PC-3 (cell line): ENCODE data around the gene CEP128. TPM values are rescaled to one million over a fixed set of nuclear protein-coding genes. Genes with fewer than 3 reads are reported as not detected.

Source experiments
- ATAC-seq: fragments of 200-7000 bp; cut with Tn5 transposase; 2 replicates; pipeline ENCODE4 v1.9.1; 2020; ENCODE audit warnings: mild to moderate bottlenecking, moderate library complexity
- BruUV-seq: library from RNA; stranded (reverse); fragments of 400-500 nt; replicated peaks from 2 replicates; lab custom pipeline; 2021; lab: Mats Ljungman, UMichigan
- CTCF ChIA-PET: fragments of 300-600 bp; sonication (Branson Sonifier 250); formaldehyde crosslinking; loops from one replicate; lab custom pipeline; 2022; ENCODE audit warnings: antibody characterized with exemption; lab: Charles Lee
- POLR2A ChIA-PET: fragments of 300-600 bp; sonication (Branson Sonifier 250); formaldehyde crosslinking; loops from one replicate; lab custom pipeline; 2022; ENCODE audit warnings: antibody characterized with exemption; ENCODE audit not compliant: unreplicated experiment; lab: Charles Lee
- DNase-seq: peaks from one replicate; pipeline ENCODE4 v3.0.0-alpha.2; 2015
- H2AFZ ChIP-seq: fragments of 300-600 bp; sonication (generic); 2 replicates; pipeline ENCODE4 v1.6.0; 2016; ENCODE audit warnings: antibody characterized with exemption, low read length
- H3F3A ChIP-seq: fragments of 300-600 bp; sonication (generic); one replicate; pipeline ENCODE4 v1.6.0; 2017; ENCODE audit warnings: antibody characterized with exemption, low read length, control low read depth, mild to moderate bottlenecking; ENCODE audit not compliant: unreplicated experiment
- H3K27ac ChIP-seq: fragments of 300-600 bp; sonication (generic); 2 replicates; pipeline ENCODE4 v1.5.1; 2016; ENCODE audit warnings: mild to moderate bottlenecking, low read length
- H3K27me3 ChIP-seq: fragments of 300-600 bp; sonication (generic); 2 replicates; pipeline ENCODE4 v1.6.1; 2016; ENCODE audit warnings: low read length, mixed read lengths
- H3K36me3 ChIP-seq: fragments of 300-600 bp; sonication (generic); 2 replicates; pipeline ENCODE4 v1.6.1; 2016; ENCODE audit warnings: low read depth, mixed run types, low read length, mixed read lengths
- H3K4me1 ChIP-seq: fragments of 300-600 bp; sonication (generic); 2 replicates; pipeline ENCODE4 v1.5.1; 2016; ENCODE audit warnings: low read length; ENCODE audit not compliant: insufficient read depth
- H3K4me2 ChIP-seq: fragments of 300-600 bp; sonication (generic); 2 replicates; pipeline ENCODE4 v1.6.0; 2016; ENCODE audit warnings: low read length
- H3K4me3 ChIP-seq: fragments of 300-600 bp; sonication (generic); 2 replicates; pipeline ENCODE4 v1.5.1; 2016; ENCODE audit warnings: mild to moderate bottlenecking, low read length, mixed read lengths
- H3K79me2 ChIP-seq: fragments of 300-600 bp; sonication (generic); 2 replicates; pipeline ENCODE4 v1.6.1; 2017; ENCODE audit warnings: low read length, mixed read lengths
- H3K9ac ChIP-seq: fragments of 300-600 bp; sonication (generic); 2 replicates; pipeline ENCODE4 v1.6.0; 2016; ENCODE audit warnings: mild to moderate bottlenecking, low read length
- H3K9me2 ChIP-seq: fragments of 300-600 bp; sonication (generic); replicated peaks from 2 replicates; pipeline ENCODE4 v1.6.1; 2016; ENCODE audit warnings: mixed run types, low read length, mixed read lengths
- H3K9me3 ChIP-seq: fragments of 300-600 bp; sonication (generic); 2 replicates; pipeline ENCODE4 v1.6.1; 2016; ENCODE audit warnings: low read length, mixed read lengths
- H4K20me1 ChIP-seq: fragments of 300-600 bp; sonication (generic); 2 replicates; pipeline ENCODE4 v1.6.1; 2016; ENCODE audit warnings: low read length, mixed read lengths
- CTCF ChIP-seq: fragments of 300-600 bp; sonication (generic); conservative IDR thresholded peaks from 2 replicates; pipeline ENCODE4 v1.5.1; 2017; ENCODE audit warnings: antibody characterized with exemption, low read depth, mild to moderate bottlenecking, low read length
- EZH2 ChIP-seq: fragments of 300-600 bp; sonication (generic); IDR thresholded peaks from one replicate; pipeline ENCODE4 v1.6.1; 2017; ENCODE audit warnings: antibody characterized with exemption, mild to moderate bottlenecking, low read length; ENCODE audit not compliant: unreplicated experiment
- EZH2phosphoT487 ChIP-seq: fragments of 300-600 bp; sonication (generic); IDR thresholded peaks from 2 replicates; pipeline ENCODE4 v1.6.1; 2018; ENCODE audit warnings: mild to moderate bottlenecking, antibody characterized with exemption, low read length, borderline replicate concordance
- intact Hi-C: fragments of 100-400 bp; cut with micrococcal nuclease; formaldehyde crosslinking; loops from 2 replicates; pipeline ENCODE4 v1.9.0; 2023
- total RNA-seq: library from RNA; depleted of rRNA; stranded (reverse); fragments of >200 nt; gene quantifications from 2 replicates; pipeline ENCODE4 v1.2.3, GENCODE V29; 2014

CEP128 gene
- total RNA-seq, 1 experiment from 2014 or later, result 11.6 TPM

- H3K9me2 ChIP-seq, result no peaks in the 10 kb centered on the region
- ATAC-seq (no peak), DNase-seq (no peak)
- H3K4me3 ChIP-seq, result no peak overlapping the region
- H3K79me2 ChIP-seq, result no peaks in the 10 kb centered on the region
- H3K27me3 ChIP-seq, result no peaks in the 10 kb centered on the region
- intact Hi-C loops, result no loop called here
- no peak overlapping the region for H3K4me2 ChIP-seq
- no TSS peak for BruUV-seq
- H4K20me1 ChIP-seq, result no peaks in the 10 kb centered on the region
- H3K36me3 ChIP-seq, result peaks cover 10% of the 10 kb centered on the region; the same call in 1 of the 2 replicates
- H3F3A ChIP-seq, result no peaks in the 10 kb centered on the region
- ChIA-PET POLR2A (no interaction called here), CTCF (no interaction called here)
- no peaks in the 10 kb centered on the region for H3K4me1 ChIP-seq
- H3K27ac ChIP-seq, result no peak overlapping the region
- H2AFZ ChIP-seq, result no peak overlapping the region
- TF ChIP-seq CTCF, result no peak
- TF ChIP-seq EZH2phosphoT487, result no peak
- no peak for TF ChIP-seq EZH2
- no peaks in the 10 kb centered on the region; the same call in 1 of the 2 replicates for H3K9me3 ChIP-seq
- no peak overlapping the region for H3K9ac ChIP-seq
Measured at GRCh38 chr14:80798878-80799277, 142.7 kb downstream of the CEP128 start.

- POLR2A ChIA-PET, result no interaction called here
- peaks cover 10% of the 10 kb centered on the region; the same call in 1 of the 2 replicates for H3K36me3 ChIP-seq
- H3K27me3 ChIP-seq, result no peaks in the 10 kb centered on the region
- intact Hi-C loops, result no loop called here
- no peak overlapping the region for H3K4me2 ChIP-seq
- BruUV-seq, result no TSS peak
- H3K4me1 ChIP-seq, result no peaks in the 10 kb centered on the region
- H3K9ac ChIP-seq, result no peak overlapping the region
- H3K9me2 ChIP-seq, result no peaks in the 10 kb centered on the region
- H4K20me1 ChIP-seq, result no peaks in the 10 kb centered on the region
- CTCF ChIA-PET, result no interaction called here
- no peak overlapping the region for H2AFZ ChIP-seq
- no peak overlapping the region for H3K4me3 ChIP-seq
- ATAC-seq, result no peak
- no peaks in the 10 kb centered on the region for H3F3A ChIP-seq
- H3K27ac ChIP-seq, result no peak overlapping the region
- DNase-seq, result no peak
- no peak for TF ChIP-seq CTCF
- no peak for TF ChIP-seq EZH2phosphoT487
- TF ChIP-seq EZH2, result no peak
- no peaks in the 10 kb centered on the region; the same call in 1 of the 2 replicates for H3K9me3 ChIP-seq
- no peaks in the 10 kb centered on the region for H3K79me2 ChIP-seq
Measured at GRCh38 chr14:80798211-80798610, 143.3 kb downstream of the CEP128 start.

- intact Hi-C loops, result no loop called here
- no peak overlapping the region for H3K4me3 ChIP-seq
- no peaks in the 10 kb centered on the region for H3F3A ChIP-seq
- no peak overlapping the region for H3K9ac ChIP-seq
- H3K9me3 ChIP-seq, result no peaks in the 10 kb centered on the region
- no peak overlapping the region for H2AFZ ChIP-seq
- ATAC-seq, result no peak
- CTCF ChIA-PET, result no interaction called here
- no peaks in the 10 kb centered on the region for H3K79me2 ChIP-seq
- POLR2A ChIA-PET, result no interaction called here
- no peaks in the 10 kb centered on the region for H3K4me1 ChIP-seq
- DNase-seq, result no peak
- no TSS peak for BruUV-seq
- no peak overlapping the region for H3K4me2 ChIP-seq
- H3K9me2 ChIP-seq, result no peaks in the 10 kb centered on the region
- H3K27ac ChIP-seq, result no peak overlapping the region
- no peak for TF ChIP-seq EZH2
- TF ChIP-seq EZH2phosphoT487, result no peak
- TF ChIP-seq CTCF, result no peak
- H4K20me1 ChIP-seq, result no peaks in the 10 kb centered on the region
- no peaks in the 10 kb centered on the region for H3K27me3 ChIP-seq
- H3K36me3 ChIP-seq, result no peaks in the 10 kb centered on the region
Measured at GRCh38 chr14:80792771-80793170, 148.8 kb downstream of the CEP128 start.
